Activated T-cell treated with anti-CD3 and anti-CD28 coated beads for 4 hours (primary cell): Measurements from ENCODE around the gene SH2D4B.
"Not testable (repeated sequence)": the region's sequence is repeated elsewhere in the genome, so short reads cannot be mapped to it uniquely, and the experiment has no call there.

Experiments
- DNase-seq: peaks from one replicate; pipeline ENCODE4 v3.0.0-alpha.2; 2020

Gene SH2D4B

DNA sequence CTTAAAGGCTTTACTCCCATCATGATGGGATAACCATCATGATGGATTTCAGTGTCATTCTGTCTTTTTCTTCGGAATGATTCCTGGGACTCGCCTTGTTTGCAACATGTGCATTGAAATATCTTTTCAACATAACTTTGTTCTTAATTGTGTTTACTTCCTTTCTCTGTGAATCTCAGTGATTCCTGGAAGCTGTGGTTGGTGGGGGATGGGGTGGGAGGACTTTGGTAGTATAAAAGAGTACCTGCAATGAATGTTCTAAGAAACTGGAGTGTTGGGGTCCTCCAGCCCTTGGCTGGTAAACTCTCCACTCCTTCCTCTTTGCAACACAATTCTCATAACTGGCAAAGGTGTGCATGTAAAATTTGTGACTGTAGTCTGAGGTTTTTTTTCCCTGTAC lies 11.5 kb upstream of the SH2D4B start:
- DNase-seq = no peak

DNA sequence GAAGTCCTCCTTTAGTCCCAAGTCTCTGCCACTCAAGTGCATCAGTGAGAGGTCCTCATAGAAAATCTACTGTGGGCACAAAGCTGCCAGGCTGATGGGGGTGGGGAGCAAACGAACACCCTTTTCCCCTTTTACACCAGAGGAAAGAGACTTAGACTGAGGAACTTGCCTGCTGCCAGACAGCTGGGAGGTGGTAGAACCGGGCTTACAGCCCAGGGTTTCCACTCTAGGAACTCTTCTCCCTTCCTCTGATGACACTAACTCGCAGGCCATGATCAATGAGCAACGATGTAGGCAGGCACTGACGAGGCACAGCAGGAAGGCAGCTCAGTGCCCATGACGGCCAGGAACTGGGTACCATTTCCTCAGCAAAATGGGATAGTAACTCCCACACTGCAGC lies 11.0 kb upstream of the SH2D4B start:
- DNase-seq = no peak

DNA sequence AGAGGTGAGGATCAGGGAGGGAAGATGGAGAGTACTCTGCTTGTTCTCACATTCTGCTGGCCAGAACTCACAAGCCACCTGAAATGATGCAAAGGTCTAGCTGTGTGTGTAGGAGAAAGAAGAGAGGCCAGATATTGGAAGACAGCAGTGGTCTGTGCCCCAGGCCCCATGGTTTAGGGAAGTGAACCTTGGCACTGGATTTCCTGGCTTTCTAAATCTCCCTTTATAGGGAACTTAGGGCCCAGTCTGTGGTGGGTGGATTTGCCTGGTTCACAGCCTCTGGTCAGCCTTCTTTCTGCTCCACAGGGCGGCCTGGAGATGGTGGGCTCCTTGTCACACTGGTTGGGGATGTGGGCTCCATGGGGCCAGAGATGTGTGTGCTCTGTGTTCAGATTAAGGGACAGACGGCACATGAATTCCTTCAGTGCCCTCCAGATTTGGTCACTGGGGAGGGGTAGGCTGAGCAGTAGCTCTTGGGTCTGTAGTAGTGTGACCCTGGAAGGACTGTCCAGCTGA lies 9.5 kb upstream of the SH2D4B start:
- no peak for DNase-seq

- DNase-seq = no peak
Measured at GRCh38 chr10:80528901-80529300, 8.8 kb upstream of the SH2D4B start.

- DNase-seq = no peak
Measured at GRCh38 chr10:80529604-80530003, 8.1 kb upstream of the SH2D4B start.

DNA sequence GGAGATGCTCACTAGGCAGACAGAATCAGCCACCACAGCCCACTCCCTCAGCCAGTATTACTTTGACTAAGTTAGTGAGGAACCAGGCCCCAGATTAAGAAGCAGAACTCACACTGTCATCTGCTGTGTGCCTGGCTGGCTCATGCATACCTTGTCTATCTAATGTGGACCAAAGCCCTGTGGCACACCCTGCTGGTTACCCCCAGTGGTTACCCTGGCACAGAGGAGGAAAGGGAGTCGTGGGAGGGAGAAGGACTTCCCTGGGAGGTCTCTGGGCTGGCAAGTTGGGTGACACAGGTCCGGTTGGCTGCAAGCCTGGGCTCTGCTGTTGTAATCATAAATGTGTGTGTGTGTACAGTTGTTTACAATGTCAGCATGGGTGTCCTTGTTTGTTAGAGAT lies 7.5 kb upstream of the SH2D4B start:
- DNase-seq = no peak

- DNase-seq = no peak
Measured at GRCh38 chr10:80530816-80531215, 6.9 kb upstream of the SH2D4B start.

GRCh38 chr10:80532571-80532970 lies 5.1 kb upstream of the SH2D4B start:
- DNase-seq = no peak

DNA sequence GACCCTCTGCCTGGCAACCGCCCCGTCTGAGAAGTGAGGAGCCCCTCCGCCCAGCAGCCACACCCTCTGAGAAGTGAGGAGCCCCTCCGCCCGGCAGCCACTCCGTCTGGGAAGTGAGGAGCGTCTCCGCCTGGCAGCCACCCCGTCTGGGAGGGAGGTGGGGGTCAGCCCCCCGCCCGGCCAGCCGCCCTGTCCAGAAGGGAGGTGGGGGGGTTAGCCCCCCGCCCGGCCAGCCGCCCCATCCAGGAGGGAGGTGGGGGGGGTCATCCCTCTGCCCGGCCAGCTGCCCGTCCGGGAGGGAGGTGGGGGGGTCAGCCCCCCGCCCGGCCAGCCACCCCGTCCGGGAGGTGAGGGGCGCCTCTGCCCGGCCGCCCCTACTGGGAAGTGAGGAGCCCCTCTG lies 3.6 kb upstream of the SH2D4B start:
- DNase-seq = not testable (repeated sequence)

DNA sequence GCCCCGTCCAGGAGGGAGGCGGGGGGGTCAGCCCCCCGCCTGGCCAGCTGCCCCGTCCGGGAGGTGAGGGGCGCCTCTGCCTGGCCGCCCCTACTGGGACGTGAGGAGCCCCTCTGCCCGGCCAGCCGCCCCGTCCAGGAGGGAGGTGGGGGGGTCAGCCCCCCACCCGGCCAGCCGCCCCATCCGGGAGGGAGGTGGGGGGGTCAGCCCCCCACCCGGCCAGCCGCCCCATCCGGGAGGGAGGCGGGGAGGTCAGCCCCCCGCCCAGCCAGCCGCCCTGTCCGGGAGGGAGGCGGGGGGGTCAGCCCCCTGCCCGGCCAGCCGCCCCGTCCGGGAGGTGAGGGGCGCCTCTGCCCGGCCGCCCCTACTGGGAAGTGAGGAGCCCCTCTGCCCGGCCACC lies 3.1 kb upstream of the SH2D4B start:
- DNase-seq = not testable (repeated sequence)

GRCh38 chr10:80535671-80536360 lies 1.9 kb upstream of the SH2D4B start:
- peak; percentile 66 for DNase-seq

- no peak for DNase-seq
Measured at GRCh38 chr10:80536361-80536835, 1.3 kb upstream of the SH2D4B start.

DNA sequence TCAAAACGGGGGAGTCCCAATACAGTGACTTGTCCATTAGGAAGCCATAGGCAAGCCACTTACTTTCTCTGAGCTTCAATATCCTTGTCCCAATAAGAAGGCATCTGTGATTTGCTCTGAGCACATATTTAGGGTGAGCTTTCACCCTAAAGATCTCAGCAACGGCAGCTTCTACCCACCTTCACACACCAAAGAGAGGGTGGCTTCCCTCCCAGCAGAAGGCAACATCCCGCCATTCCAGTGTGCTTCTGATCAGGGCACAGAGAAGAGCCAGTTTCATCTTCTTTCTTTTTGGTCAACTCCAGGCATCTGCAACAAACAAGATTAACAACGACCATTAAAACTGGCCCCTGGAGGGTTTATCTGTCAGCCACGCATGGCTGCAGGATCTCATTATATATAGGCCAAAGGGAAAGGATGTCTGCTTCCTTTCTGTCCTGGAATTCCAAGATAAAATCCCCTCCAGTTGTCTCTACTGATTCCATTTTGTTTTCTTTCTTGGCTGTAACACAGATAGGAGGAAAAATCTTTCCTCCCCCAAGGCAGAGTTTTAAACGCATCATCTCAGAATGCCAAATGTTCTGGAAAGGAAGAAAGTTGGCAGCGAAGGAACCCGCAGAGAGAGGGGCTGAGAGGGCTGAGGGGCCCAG lies 491 bp upstream of the SH2D4B start:
- DNase-seq = no peak

DNA sequence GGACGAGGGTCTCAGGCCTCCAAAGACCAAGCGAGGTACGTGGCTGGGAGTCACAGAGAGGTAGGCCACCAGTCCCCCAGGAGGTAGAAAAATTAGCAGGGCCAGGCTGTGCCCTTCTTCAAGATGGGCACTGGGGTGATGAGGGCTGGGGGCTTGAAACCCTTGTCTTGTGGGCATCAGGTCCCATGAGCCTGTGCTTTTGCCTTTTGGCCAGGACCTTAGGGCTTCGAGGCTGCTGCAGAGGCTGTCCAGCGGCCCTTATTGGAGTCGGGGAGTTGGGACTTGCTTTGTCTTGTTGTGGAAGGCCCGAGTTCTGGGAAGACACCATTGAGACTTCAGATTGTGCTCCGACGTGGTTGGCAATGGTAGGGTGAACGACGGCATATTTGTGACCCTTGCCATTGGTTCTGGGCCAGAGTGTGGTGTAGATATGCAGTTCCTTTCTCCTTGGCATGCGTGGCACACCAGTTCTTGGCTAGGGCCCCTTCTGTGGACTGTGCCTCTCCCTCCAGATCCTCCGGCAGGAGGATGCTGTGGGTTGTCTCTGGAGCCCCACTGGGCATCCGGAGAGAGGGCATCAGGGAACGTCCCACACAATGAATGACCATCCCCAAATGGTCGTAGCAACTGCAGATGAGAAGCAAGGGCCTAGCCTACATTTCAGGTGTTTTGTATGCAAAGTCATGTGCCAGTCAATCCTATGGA lies 931 bp downstream of the SH2D4B start:
- DNase-seq = no peak

DNA sequence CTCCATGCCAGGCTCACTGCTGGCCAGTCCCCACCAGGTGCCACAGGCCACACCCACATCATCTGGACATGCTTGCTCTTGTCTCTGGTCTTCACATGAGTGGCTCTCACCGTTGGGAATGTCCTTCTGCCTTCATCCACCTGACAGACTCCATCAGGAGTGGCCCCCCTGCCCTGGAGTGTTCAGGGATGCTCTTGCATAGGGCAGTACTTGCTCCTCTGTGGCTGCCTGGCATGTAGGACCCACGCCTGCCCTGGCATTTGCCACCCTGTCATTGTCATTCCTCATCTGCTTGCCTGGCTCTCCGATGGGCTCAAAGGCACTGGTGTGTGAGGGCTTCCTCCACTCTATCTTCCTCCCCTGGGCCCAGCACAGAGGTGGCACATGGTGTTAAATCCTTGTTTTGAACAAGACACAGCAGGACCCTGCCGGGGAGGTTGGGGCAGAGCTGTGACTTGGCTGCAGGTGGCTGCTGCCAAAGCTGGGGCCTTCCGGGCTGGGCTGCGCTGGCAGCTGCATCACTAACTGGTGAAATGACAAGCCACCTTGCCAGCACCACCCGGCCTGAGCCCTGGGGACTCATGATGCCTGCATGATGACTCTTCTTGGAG lies 1.8 kb downstream of the SH2D4B start:
- DNase-seq = no peak

GRCh38 chr10:80540136-80540535 lies 2.4 kb downstream of the SH2D4B start:
- no peak for DNase-seq

DNA sequence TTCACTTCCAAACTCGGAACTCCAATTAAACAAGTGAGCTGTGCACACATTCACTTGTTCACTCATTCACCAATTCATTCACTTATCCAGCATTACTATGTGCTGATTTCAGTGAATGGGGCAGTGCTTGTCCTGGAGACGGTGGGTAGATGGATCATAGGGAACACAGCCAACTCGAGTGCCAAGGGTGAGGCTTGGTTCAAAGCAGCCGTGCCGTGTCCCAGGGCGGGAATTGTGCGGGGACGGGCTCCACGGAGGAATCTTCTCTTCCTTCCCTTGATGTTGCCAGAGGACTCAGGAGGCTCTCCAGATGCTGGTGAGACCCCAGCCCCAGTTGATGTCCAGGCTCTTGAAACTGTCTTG lies 2.9 kb downstream of the SH2D4B start:
- no peak for DNase-seq

DNA sequence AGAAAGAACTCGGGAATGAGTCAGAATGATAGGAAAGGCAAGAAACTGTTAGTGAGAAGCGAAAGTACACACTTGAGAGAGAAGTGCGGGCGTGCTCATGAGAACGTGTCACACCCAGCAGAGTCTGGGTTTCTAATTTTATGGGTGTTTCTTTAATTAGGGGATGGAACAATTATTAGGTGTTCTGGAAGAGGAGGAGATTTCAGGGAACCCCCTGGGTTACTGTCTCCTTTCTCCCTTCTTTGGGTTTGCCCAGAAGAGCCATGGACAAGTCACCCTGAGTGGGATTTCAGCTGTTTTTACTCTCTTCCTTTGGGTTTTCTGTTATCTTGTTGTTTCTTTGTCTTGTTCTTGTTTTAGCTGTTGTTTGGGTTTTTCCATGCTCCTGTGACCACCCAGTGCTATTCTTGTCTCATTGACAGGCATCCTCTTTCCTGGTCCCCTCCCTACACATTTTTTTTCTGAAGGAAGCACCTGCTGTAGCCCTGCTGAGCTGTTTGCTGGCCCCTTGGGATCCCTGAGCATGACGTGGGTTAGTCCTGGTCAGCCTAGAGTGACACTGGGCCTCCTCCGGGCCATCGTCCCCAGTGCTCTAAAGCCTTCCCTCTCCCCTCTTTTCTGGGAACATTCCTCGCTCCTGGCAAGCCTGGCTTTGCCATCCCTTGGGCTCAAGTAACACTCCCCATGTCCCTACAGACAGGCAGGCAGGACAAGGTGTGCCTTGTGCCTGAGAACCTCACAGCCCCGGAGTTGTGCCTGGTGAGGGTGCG lies 3.5 kb downstream of the SH2D4B start:
- DNase-seq = no peak

DNA sequence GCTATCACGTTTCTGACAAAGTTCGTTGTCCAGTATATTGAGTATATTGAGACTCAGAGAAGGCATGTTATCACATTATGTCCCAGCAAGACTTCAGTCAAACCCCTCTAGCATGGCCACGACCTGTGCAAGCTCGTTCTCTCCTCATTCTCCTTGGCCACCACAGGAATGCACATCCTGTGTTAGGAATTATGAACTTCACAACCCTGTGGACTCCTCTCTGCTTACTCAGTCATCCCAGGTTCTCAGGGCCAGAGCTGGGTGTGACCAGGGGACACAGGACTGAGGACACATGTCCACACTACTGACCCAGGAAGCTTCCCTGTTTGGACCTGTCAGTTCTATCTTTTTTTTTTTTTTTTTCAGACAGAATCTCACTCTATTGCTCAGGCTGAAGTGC lies 4.4 kb downstream of the SH2D4B start:
- no peak for DNase-seq

DNA sequence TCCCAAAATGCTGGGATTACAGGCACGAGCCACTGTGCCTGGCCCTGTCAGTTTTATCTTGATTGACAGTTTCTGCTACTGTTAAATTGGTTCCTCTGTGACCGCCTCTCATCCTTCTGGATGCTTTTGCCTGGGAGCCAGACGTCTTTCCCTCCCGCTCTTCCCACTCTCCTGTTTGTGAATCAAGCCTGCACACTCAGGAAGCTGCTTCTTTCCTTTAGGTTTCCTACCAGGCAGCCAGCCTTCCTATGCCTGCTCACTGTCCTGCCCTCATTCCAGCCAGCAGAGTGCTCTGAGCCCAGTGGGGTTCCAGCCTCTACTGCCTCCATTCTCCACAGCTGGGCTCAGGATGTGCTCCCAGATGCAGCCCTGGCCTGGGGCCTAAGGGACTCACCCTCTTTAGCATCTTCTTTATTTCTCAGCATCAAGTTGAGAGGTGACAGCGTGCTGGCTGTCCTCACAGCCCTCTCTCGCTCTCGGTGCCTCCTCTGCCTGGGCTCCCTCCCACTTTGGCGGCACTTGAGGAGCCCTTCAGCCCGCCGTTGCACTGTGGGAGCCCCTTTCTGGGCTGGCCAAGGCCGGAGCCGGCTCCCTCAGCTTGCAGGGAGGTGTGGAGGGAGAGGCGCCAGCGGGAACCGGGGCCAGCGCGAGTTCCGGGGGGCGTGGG lies 5.1 kb downstream of the SH2D4B start:
- DNase-seq = no peak

GRCh38 chr10:80543319-80543672 lies 5.6 kb downstream of the SH2D4B start:
- not testable (repeated sequence) for DNase-seq

DNA sequence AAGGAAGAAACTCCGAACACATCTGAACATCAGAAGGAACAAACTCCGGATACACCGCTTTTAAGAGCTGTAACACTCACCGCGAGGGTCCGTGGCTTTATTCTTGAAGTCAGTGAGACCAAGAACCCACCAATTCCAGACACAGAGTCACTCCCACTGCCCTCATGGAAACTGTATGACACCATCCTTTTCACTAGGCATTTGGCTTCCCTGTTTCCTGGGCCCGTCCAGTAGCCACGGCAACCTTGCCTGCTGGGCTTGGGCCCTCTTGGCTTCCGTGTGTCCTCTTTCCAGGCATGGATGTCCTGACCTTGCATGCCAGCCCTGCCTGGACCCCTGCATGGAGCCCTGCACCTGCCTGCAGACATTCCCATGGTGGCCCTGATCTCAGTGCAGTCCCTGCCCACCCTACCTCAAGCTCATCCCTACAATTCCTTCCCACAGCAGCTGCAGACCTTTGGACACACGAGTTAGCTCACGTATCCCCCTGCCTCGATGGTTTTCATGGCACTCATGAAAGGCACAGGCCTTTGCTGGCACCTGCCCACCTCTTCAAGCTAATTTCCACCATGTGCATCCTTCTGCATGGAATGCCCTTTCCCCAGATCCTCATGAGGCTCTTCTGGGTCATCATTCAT lies 6.7 kb downstream of the SH2D4B start:
- no peak for DNase-seq
